Left lung (tissue), 10 donors: ENCODE measurements around the gene RNU7-1. TPM values are rescaled to one million over a fixed set of nuclear protein-coding genes. Genes with fewer than 3 reads are reported as not detected.

Experiments used
- ATAC-seq: fragments of 200-7000 bp; cut with Tn5 transposase; one replicate; pipeline ENCODE4 v1.9.1; 2020; ENCODE audit warnings: moderate library complexity
- DNase-seq, 4 donors: peaks; one replicate each; pipeline ENCODE4 v3.0.0-alpha.2; 2013 to 2020
- H3K27ac ChIP-seq, 2 donors: fragments of 200-600 bp; sonication (generic) in 1 of 2; one replicate each; pipeline versions ENCODE4 v1.5.0 to v1.8.0; 2020 to 2021
- H3K27me3 ChIP-seq, 2 donors: fragments of 200-600 bp; sonication (generic) in 1 of 2; one replicate each; pipeline versions ENCODE4 v1.5.0 to v1.8.0; 2020 to 2021
- H3K36me3 ChIP-seq, 2 donors: fragments of 200-600 bp; sonication (generic) in 1 of 2; one replicate each; pipeline versions ENCODE4 v1.5.0 to v1.8.0; 2020 to 2021
- H3K4me1 ChIP-seq, 2 donors: fragments of 200-600 bp; one replicate each; pipeline ENCODE4 v1.8.0; 2021
- H3K4me3 ChIP-seq, 2 donors: fragments of 200-600 bp; sonication (generic) in 1 of 2; one replicate each; pipeline versions ENCODE4 v1.5.0 to v1.8.0; 2020 to 2021; ENCODE audit warnings: mild to moderate bottlenecking in 1 of 2
- H3K9me3 ChIP-seq, 2 donors: fragments of 200-600 bp; sonication (generic) in 1 of 2; one replicate each; pipeline versions ENCODE4 v1.5.0 to v1.8.0; 2020 to 2021
- intact Hi-C, 2 donors: fragments of 100-400 bp; cut with DNase I; formaldehyde crosslinking; loops; one replicate each; pipeline versions ENCODE4 v1.11.2 to v1.14.2; 2022
- polyA plus RNA-seq, 6 donors: library from polyadenylated mRNA; unstranded; fragments of 120-200 nt; gene quantifications; one replicate each; pipeline ENCODE4 v1.2.1, GENCODE V29; 2013; ENCODE audit not compliant: insufficient read length in 6 of 6
- total RNA-seq, 2 donors: library from RNA; stranded (reverse); fragmentation: NEBNext Ultra II Directional; extraction: Animal tissue kit (Norgen Biotek cat#: 25700); gene quantifications; one replicate each; pipeline ENCODE4 v1.2.1, GENCODE V29; 2021
- TF ChIP-seq, protein P1 (sequence below), 2 donors: fragments of 200-600 bp; sonication (generic) in 1 of 2; IDR thresholded peaks; one replicate each; pipeline versions ENCODE4 v1.5.0 to v1.8.0; 2021; ENCODE audit warnings: antibody characterized with exemption in 2 of 2
- donor health status: DM: no; HTN: yes; CAD: no.
- donor health status: DM: no; HTN: no; CAD: no.

RNU7-1 gene
- total and polyA plus RNA-seq, 8 donors: 7.9 to 9.7 TPM; not detected in 6

DNA sequence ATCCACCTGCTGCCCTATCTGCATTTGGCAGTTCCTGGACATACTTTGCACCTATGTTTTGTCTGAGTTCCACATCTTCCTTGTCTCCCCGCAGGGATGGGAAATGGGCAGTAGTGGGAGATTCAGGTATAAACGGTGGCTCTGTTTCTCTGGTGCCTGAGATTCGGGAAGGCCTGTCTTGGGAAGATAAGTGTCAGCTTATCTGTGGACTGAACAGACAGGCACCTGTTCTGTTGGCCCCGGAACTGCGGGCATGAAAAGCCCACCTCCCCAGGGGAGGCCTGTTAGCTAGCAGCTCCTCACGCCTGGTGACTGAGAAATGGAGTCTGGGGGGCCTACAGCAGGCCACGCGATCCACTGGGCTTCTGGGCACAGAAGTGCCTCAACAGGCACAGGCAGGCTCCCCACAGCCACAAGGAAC is 21.0 kb downstream of the RNU7-1 start:
- ATAC-seq (no peak), DNase-seq (no peak)
- TF ChIP-seq, protein P1, sequence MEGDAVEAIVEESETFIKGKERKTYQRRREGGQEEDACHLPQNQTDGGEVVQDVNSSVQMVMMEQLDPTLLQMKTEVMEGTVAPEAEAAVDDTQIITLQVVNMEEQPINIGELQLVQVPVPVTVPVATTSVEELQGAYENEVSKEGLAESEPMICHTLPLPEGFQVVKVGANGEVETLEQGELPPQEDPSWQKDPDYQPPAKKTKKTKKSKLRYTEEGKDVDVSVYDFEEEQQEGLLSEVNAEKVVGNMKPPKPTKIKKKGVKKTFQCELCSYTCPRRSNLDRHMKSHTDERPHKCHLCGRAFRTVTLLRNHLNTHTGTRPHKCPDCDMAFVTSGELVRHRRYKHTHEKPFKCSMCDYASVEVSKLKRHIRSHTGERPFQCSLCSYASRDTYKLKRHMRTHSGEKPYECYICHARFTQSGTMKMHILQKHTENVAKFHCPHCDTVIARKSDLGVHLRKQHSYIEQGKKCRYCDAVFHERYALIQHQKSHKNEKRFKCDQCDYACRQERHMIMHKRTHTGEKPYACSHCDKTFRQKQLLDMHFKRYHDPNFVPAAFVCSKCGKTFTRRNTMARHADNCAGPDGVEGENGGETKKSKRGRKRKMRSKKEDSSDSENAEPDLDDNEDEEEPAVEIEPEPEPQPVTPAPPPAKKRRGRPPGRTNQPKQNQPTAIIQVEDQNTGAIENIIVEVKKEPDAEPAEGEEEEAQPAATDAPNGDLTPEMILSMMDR (IDR thresholded peaks at IDR 0.05): no peak
- H3K27ac ChIP-seq: peak overlapping the region; percentile 83 to 93
- H3K9me3 ChIP-seq: no peaks in the 10 kb centered on the region
- peaks cover 42 to 86% of the 10 kb centered on the region in 2 donors for H3K4me1 ChIP-seq
- no peaks in the 10 kb centered on the region for H3K27me3 ChIP-seq
- intact Hi-C loops: no loop called here
- peak overlapping the region; percentile 9 to 47 for H3K4me3 ChIP-seq
- H3K36me3 ChIP-seq: peaks cover 3 to 58% of the 10 kb centered on the region in 2 donors

DNA sequence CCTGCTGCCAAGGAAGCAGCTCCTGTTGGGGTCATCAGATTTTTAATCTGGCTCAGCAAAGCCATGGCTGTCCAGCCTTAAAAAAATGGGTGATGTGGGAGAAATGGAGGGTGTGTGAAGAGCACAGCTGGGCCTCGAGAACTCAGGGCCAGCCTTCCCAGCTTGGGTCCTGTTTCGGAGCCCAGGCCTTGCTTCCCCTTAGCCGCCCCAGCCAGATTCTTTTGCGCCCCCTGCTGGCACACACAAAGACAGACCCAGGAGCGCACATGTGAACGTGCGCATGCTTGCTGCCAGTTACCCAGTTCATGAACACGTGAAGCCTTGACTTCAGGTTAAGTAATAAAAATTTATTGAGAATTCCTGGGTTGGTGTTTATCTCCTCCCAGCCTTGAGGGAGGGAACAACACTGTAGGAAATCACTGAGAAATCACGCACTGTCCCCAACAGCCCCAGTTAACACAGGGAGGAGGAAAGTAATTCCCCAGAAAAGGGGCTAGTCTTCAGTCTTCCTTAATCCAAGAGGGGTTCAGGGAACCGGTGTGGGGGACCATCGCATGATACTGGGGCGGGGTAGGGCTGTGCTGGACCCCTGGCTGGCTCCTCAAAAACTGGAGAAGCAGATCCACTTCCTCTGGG is 21.5 kb downstream of the RNU7-1 start:
- no peaks in the 10 kb centered on the region for H3K9me3 ChIP-seq
- no peaks in the 10 kb centered on the region for H3K27me3 ChIP-seq
- intact Hi-C loops: no loop called here
- H3K36me3 ChIP-seq: peaks cover 3 to 53% of the 10 kb centered on the region in 2 donors
- peaks cover 42 to 86% of the 10 kb centered on the region in 2 donors for H3K4me1 ChIP-seq
- peak overlapping the region in 1 of 2 donors; percentile 47 for H3K4me3 ChIP-seq
- ATAC-seq (peak; percentile 47), DNase-seq (peak; percentile 77 to 95 (median 92))
- TF ChIP-seq, protein P1 (IDR thresholded peaks at IDR 0.05): peak; percentile 76 to 96
- H3K27ac ChIP-seq: peak overlapping the region; percentile 83 to 93

- Histone ChIP-seq H3K9me3 (no peaks in the 10 kb centered on the region), H3K36me3 (peaks cover 3 to 47% of the 10 kb centered on the region in 2 donors), H3K4me1 (peaks cover 38 to 81% of the 10 kb centered on the region in 2 donors), H3K27ac (peak overlapping the region in 1 of 2 donors; percentile 93), H3K27me3 (no peaks in the 10 kb centered on the region), H3K4me3 (no peak overlapping the region)
- no peak for DNase-seq
- no peak for ATAC-seq
- intact Hi-C loops: no loop called here
- TF ChIP-seq, protein P1 (IDR thresholded peaks at IDR 0.05): no peak
Measured at GRCh38 chr12:6965714-6966113, 22.1 kb downstream of the RNU7-1 start.

- Histone ChIP-seq H3K27me3 (no peaks in the 10 kb centered on the region), H3K4me3 (no peak overlapping the region), H3K36me3 (peaks cover 3 to 41% of the 10 kb centered on the region in 2 donors), H3K4me1 (peaks cover 33 to 76% of the 10 kb centered on the region in 2 donors), H3K9me3 (no peaks in the 10 kb centered on the region), H3K27ac (no peak overlapping the region)
- TF ChIP-seq, protein P1 (IDR thresholded peaks at IDR 0.05): no peak
- DNase-seq (no peak), ATAC-seq (no peak)
- intact Hi-C loops: no loop called here
Measured at GRCh38 chr12:6966351-6966750, 22.7 kb downstream of the RNU7-1 start.

DNA sequence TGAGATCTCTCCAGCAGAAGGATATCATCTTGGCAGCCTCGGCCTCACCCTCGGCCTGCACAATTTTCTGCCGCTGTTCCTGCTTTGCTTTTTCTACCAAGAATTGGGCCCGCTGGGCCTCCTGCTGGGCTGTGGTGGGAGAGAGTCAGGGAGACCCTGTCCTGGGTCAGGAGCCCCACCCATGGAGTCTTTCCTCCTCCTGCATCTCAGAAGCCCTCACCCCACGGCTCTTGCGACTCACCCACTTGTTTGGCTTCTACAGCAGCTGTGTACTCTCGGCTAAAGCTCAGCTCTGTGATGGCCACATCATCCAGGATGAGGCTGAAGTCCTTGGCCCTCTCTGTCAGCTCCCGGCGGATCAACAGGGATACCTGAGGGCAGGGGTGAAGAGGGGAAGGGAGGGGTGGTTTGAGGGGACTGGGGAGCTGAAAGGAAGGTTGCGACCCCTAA is 24.1 kb downstream of the RNU7-1 start:
- H3K36me3 ChIP-seq: peaks cover 3 to 38% of the 10 kb centered on the region in 2 donors

More for the DNA sequence above, 24.1 kb downstream of the RNU7-1 start:
- Histone ChIP-seq H3K4me3 (no peak overlapping the region), H3K9me3 (no peaks in the 10 kb centered on the region), H3K4me1 (peaks cover 26 to 76% of the 10 kb centered on the region in 2 donors), H3K27me3 (no peaks in the 10 kb centered on the region), H3K27ac (no peak overlapping the region)
- intact Hi-C loops: no loop called here
- ATAC-seq (no peak), DNase-seq (no peak)
- TF ChIP-seq, protein P1 (IDR thresholded peaks at IDR 0.05): no peak
